NCI-H1436 treated with DMSO at 0.1 percent for 48 hours (cell line): ENCODE data around the gene ATXN7L1.

ENCODE experiments used
- DNase-seq: peaks from one replicate; lab custom pipeline; 2025; lab: John Stamatoyannopoulos, UW

ATXN7L1 gene

DNA sequence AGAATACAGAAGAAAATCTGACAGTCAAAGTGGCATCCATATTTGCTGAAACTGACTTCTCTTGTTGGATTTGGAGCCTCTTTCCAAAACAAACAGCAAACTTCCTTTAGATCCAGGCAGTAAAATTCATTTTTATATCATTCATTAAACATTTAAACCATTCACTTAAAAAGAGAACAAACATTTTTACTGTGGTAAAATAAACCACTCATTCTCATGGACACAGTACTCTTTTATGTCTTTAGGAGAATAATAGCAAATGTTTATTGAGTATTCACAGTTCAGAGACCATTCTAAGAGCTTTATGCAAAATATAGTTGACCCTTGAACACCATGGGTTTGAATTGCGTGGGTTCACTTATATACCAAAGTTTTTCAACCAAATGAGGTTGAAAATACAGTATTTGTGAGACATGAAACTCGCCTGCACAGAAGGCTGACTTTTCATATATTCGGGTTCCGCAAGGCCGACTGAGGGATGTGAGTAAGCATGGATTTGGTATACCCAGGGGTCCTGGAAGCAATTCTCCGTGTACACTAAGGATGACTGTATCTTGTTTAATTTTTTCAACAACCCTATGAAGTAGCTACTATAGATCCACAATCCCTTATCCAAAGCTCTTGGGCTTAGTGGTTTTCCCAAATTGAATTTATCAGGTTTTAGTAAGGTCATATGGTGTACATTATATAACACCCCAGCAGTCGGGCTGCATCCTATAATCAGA lies 49.1 kb downstream of the ATXN7L1 start:
- no peak for DNase-seq

DNA sequence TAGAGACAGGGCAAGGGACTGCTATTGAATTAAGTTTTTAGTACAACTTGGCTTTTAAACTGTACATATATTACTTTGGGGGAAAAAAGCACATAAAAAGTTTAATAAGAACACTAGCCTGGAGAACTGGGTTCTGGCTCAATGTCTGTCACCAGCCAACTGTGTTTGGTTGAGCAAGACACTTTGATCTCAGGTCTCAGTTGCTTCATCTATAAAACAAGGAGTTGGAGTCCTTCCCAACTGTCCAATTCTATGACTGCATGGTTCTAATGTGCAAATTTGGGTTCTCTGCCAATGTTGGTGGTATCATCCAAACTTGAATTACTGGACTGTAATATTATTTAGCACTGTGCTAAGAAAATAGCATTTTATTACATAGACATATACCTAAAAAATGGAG lies 50.3 kb downstream of the ATXN7L1 start:
- no peak for DNase-seq

GRCh38 chr7:105825371-105825770 lies 51.0 kb downstream of the ATXN7L1 start:
- DNase-seq: no peak

- no peak for DNase-seq
These were observed 53.6 kb downstream of the ATXN7L1 start for GRCh38 chr7:105822806-105823205.

GRCh38 chr7:105821527-105821926 lies 54.9 kb downstream of the ATXN7L1 start:
- DNase-seq: no peak

DNA sequence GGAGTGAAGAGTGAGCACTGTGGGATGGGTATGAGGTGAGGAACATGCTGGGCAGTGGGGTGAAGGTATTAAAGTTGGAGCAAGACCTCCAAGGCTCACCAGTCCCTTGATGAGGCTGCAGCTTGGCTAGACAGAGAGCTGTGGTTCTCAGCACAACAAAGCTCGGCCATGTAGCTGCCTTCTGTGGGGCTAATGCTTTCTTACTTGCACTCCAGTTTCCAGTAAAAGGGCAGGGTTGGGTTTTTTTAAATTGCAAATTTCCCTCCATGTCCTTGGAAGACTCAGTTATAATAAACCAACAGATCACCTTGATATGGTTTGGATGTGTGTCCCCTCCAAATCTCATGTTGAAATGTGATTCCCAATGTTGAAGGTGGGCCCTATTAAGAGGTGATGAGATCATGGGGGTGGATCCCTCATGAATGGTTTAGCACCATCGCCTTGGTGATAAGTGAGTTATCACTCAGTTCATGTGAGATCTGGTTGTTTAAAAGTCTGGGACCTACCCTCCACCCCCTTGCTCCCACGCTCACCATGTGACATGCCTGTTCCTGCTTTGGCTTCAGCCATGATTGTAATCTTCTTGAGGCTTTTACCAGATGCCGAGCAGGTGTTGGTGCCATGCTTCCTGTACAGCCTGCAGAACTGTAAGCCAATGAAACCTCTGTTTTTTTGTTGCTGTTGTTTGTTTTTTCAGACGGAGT lies 55.9 kb downstream of the ATXN7L1 start:
- DNase-seq: no peak

DNA sequence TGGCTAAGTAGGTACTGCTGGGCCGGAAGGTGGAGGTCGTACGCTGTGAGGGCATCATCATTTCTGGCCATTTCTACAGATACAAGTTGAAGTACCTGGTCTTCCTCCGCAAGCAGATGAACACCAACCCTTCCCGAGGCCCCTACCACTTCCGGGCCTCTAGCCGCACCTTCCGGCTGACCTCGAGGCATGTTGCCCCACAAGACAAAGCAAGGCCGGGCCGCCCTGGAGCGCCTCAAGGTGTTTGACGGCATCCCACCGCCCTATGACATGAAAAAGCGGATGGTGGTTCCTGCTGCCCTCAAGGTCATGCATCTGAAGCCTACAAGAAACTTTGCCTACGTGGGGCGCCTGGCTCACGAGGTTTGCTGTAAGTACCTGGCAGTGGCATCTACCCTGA lies 56.8 kb downstream of the ATXN7L1 start:
- no peak for DNase-seq

GRCh38 chr7:105816954-105817615 lies 59.3 kb downstream of the ATXN7L1 start:
- no peak for DNase-seq

DNA sequence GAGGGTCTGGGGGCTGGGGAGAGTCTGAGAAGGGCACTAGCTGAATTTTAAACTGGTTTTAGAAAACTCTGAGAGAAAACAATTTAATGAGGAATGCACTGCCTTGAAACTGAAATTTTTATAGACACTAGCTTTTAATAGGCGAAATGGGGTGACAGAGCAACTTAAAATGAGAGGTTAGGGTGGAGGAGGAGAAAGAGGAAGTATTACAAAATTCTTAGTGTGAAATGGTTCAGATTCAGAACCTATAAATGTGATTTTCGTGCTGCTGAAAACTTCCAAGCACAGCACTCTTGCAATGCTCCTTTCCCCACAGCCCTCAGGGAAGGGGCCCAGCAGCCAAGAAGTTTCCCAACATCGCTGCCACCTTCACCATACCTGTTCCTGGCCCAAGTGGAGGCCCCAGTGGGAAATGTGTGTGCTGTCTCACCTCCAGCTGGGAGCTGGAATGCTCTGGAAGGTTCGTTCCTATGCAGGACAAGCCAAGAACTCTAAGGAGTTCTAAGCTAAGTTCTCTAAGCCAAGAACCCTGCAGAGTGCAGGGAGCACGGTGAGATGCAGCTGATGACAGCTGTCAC lies 60.0 kb downstream of the ATXN7L1 start:
- no peak for DNase-seq

GRCh38 chr7:105815576-105815975 lies 60.8 kb downstream of the ATXN7L1 start:
- DNase-seq: no peak

- no peak for DNase-seq
These were observed 61.9 kb downstream of the ATXN7L1 start for GRCh38 chr7:105814481-105814880.

- no peak for DNase-seq
These were observed 65.1 kb downstream of the ATXN7L1 start for GRCh38 chr7:105811189-105811847.

DNA sequence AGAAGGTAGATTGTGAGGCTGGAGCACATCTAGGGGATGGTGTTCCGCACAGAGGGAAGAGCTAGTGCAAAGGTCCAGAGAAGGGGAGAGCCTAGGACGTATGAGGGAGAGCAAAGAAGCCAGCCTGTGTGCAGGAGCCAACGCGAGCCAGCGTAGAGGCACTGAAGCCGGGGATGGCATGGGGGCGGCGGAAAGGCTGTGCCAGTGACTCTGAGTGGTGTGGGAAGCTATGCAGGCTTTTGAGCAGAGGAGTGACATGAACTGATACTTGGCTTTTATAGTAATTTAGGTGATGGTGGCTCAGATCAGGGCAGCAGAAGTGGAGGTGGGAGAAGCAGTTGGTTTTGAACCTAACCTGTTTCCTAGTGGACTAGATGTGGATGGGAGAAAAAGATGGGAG lies 65.8 kb downstream of the ATXN7L1 start:
- DNase-seq: no peak

DNA sequence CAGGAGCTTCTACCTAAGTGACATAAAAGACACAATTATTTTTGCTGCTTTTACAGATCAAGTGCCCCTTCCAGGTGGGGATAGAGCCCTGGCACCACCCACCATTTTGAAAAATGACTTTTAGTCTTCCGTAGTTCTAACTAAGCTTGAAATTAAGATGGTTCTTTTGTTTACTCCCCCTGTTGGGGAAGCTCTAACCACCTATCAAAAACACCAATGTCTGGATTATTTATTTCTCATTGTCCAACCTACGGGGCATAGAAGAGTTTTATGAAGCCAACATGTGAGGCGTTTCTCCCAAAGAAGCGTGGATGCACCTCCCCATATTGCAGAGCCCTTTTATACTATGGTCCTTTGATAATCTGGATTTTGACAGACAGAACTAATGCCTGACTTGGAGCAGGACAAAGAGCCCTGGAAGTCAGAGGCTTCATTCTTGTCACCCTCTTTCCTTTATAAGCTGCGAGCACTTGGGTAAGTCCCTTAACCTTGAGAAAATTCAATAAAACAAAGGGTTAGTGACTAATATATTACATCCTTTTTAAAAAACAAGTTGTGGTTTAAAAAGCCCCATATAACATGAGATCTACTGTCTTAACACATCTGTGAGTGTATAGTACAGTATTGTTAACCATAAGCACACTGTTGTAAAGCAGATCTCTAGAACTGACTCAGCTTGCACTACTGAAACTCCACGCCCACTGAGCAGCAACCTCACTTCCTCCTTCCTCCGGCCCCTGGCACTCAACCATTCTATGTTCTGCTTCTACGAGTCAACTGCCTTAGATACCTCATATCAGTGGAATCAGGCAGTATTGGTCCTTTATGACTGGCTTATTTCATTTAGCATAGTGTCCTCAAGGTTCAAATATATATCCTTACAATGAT lies 67.5 kb downstream of the ATXN7L1 start:
- no peak for DNase-seq

DNA sequence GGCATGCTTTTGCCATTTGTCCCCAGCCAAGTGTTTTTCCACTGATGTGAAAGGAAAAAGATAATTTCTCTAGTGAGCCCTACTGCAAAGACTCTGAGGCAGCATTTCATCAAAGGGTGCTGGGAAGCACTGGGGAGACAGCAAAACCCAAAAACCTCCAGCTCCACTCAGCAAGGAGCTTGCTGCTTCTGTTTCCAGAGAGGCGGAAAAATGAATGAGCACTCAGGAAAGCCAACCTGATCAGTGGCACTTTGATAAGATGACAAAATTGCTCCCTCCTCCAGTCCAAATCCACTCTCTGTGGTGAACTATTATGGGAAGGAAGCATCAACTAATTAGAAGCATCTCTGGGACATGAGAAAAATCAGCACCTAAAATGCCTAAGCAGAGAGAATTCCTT lies 68.2 kb downstream of the ATXN7L1 start:
- DNase-seq: no peak

GRCh38 chr7:105807448-105807762 lies 69.0 kb downstream of the ATXN7L1 start:
- DNase-seq: no peak

DNA sequence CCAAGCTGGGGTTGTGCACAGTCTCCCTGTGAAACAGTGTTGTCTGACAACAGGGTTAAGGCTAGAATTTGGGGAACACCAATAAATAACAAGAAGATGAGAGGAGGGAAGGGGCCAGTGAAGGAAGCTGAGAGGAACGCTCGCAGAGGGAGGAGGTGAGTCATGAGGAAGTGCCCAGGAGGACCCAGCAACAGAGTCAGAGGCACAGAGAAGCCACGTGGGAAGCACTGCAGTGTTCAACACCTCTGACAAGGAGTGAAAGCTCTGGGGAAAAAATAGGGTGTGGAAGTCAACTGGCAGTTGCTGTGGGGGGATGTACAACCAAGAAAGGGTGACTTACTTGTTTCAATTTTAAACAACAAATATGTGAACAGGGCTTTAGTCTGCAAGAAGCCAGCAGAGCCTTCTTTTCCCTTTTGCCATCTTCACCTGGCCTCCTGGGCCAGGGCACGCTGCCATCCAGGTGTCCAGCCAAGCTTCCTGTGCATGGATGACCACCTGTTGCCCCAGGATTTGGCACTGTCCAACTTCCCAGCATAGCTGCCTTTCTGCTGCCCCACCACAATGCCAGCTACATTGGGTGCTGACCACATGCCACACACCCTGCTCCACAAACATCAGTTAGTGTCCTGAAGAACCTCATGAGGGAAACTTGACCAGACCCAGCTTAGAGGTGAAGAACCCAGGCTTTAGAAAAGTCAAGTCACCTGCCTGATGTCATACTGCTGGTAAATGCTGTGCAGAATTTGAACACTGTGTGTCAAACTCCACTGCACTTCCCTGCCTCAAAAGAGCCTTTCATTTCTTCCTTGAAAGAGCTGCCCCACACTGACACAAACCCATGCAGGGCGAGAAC lies 69.6 kb downstream of the ATXN7L1 start:
- DNase-seq: no peak

DNA sequence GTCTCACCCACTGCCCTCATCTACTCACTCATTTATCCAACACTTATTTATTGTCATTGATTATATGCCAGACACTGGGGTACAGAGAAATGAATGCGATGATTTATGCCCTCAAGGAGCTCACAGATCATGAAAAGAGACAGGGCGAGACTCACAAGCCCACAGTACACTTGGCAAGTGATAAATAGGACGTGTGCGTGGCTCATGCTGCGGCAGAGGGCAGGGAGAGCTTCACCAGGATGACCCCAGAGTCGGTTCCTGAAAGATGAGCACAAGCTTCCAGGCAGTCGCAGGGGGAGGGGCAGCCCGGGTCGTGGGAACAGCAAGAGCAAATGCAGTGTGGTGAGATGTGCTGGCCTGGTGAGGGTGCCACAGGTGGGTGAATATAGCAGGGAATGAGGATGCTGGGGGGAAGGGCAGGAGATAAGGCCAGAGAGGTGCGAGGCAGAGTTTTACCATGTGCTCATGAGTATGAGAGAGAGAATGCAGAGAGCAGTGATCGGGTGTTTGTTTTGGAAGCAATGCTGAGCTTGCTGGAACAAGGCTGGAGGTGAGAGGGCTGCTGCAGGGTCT lies 70.9 kb downstream of the ATXN7L1 start:
- no peak for DNase-seq

- no peak for DNase-seq
These were observed 73.0 kb downstream of the ATXN7L1 start for GRCh38 chr7:105803429-105803736.
